ENCODE measurements around the gene RYR1. TPM values are rescaled to one million over a fixed set of nuclear protein-coding genes. Genes with fewer than 3 reads are reported as not detected.
A peak's percentile ranks its signal among the peaks of the same experiment; 100 is the strongest.

The RYR1 gene
- total and polyA plus RNA-seq, 2 of the 13 experiments (the other 11 are each of a cell fraction or from before 2014, with no cell fraction given) = 0.03 TPM; not detected in 1

DNA sequence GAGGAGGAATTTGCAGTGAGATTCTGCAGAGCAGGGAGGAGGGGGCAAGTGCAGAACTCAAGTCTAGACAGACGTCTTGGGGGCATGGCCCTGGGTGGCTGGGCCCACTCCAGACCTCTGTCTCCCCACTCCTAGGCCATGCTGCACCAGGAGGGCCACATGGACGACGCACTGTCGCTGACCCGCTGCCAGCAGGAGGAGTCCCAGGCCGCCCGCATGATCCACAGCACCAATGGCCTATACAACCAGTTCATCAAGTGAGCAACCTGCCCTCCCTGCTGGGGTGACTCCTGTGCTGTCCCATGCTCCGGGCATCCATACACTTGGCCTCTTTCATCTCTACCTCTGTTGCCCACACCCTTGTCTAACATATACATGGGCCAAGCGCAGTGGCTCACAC, 18.1 kb downstream of the RYR1 start:
- H3K36me3 ChIP-seq (replicated peaks in 1 of 2; ENCODE audit: control insufficient read depth in 1 of 2, insufficient read depth in 2 of 2, low read length in 2 of 2) = no peaks in the 10 kb centered on the region
- H3K9me3 ChIP-seq (ENCODE audit: low read length) = no peaks in the 10 kb centered on the region
- no peak overlapping the region for H2AFZ ChIP-seq (ENCODE audit: low read length)
- intact Hi-C loops (cut with micrococcal nuclease; ENCODE audit: unreplicated experiment) (no loop called here), in situ Hi-C loops (cut with HindIII; ENCODE audit: extremely low pct_ligation_motif_present, low pct_unique_long_range_greater_than_20kb) (no loop called here)
- WGBS (ENCODE audit: low lambda C conversion rate) = 33% methylated on average over 3 of the region's 9 CpGs
- H4K20me1 ChIP-seq (ENCODE audit: insufficient read depth, low read length) = no peaks in the 10 kb centered on the region
- no peak for DNase-seq (ENCODE audit: low spot score)
- H3K27ac ChIP-seq (ENCODE audit: extremely low read length, insufficient read depth, low read length) = no peak overlapping the region
- no peak for FAIRE-seq
- no peak overlapping the region for H3K4me2 ChIP-seq (ENCODE audit: low read depth, low read length)
- no TSS peak for BruUV-seq (replicated peaks)
- H3K79me2 ChIP-seq (ENCODE audit: insufficient read depth, low read length) = no peaks in the 10 kb centered on the region
- ChIA-PET CTCF (ENCODE audit: low intra/inter-chr PET ratio, low total read pairs) (no interaction called here), POLR2A (no interaction called here)
- TF ChIP-seq SMAD3 (CRISPR knock-in tag; IDR thresholded peaks at IDR 0.05) = no peak
- no peak for TF ChIP-seq HIVEP1 (CRISPR knock-in tag; IDR thresholded peaks at IDR 0.05)
- TF ChIP-seq PRMT3 (CRISPR knock-in tag; IDR thresholded peaks at IDR 0.05; ENCODE audit: borderline replicate concordance, low read depth) = no peak
- no peak for TF ChIP-seq ZNF543 (CRISPR knock-in tag; IDR thresholded peaks at IDR 0.05)
- TF ChIP-seq, protein P1, sequence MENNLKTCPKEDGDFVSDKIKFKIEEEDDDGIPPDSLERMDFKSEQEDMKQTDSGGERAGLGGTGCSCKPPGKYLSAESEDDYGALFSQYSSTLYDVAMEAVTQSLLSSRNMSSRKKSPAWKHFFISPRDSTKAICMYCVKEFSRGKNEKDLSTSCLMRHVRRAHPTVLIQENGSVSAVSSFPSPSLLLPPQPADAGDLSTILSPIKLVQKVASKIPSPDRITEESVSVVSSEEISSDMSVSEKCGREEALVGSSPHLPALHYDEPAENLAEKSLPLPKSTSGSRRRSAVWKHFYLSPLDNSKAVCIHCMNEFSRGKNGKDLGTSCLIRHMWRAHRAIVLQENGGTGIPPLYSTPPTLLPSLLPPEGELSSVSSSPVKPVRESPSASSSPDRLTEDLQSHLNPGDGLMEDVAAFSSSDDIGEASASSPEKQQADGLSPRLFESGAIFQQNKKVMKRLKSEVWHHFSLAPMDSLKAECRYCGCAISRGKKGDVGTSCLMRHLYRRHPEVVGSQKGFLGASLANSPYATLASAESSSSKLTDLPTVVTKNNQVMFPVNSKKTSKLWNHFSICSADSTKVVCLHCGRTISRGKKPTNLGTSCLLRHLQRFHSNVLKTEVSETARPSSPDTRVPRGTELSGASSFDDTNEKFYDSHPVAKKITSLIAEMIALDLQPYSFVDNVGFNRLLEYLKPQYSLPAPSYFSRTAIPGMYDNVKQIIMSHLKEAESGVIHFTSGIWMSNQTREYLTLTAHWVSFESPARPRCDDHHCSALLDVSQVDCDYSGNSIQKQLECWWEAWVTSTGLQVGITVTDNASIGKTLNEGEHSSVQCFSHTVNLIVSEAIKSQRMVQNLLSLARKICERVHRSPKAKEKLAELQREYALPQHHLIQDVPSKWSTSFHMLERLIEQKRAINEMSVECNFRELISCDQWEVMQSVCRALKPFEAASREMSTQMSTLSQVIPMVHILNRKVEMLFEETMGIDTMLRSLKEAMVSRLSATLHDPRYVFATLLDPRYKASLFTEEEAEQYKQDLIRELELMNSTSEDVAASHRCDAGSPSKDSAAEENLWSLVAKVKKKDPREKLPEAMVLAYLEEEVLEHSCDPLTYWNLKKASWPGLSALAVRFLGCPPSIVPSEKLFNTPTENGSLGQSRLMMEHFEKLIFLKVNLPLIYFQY (CRISPR knock-in tag; IDR thresholded peaks at IDR 0.05; ENCODE audit: borderline replicate concordance) = no peak
- TF ChIP-seq KDM5A (IDR thresholded peaks at IDR 0.05; ENCODE audit: borderline replicate concordance, low read length) = no peak
- TF ChIP-seq ZNF672 (CRISPR knock-in tag; IDR thresholded peaks at IDR 0.05) = no peak
- TF ChIP-seq GATAD2A (CRISPR knock-in tag; IDR thresholded peaks at IDR 0.05) = no peak
- no peak for TF ChIP-seq ZNF367 (CRISPR knock-in tag; IDR thresholded peaks at IDR 0.05; ENCODE audit: borderline replicate concordance)
- no peak for TF ChIP-seq ZNF124 (CRISPR knock-in tag; IDR thresholded peaks at IDR 0.05)
- no peak for TF ChIP-seq IKZF1 (IDR thresholded peaks at IDR 0.05)
- no peak for TF ChIP-seq EHMT2 (IDR thresholded peaks at IDR 0.05; ENCODE audit: borderline replicate concordance, low read depth, low read length)
- TF ChIP-seq, protein P2, sequence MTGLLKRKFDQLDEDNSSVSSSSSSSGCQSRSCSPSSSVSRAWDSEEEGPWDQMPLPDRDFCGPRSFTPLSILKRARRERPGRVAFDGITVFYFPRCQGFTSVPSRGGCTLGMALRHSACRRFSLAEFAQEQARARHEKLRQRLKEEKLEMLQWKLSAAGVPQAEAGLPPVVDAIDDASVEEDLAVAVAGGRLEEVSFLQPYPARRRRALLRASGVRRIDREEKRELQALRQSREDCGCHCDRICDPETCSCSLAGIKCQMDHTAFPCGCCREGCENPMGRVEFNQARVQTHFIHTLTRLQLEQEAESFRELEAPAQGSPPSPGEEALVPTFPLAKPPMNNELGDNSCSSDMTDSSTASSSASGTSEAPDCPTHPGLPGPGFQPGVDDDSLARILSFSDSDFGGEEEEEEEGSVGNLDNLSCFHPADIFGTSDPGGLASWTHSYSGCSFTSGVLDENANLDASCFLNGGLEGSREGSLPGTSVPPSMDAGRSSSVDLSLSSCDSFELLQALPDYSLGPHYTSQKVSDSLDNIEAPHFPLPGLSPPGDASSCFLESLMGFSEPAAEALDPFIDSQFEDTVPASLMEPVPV (CRISPR knock-in tag; IDR thresholded peaks at IDR 0.05) = no peak
- TF ChIP-seq PAX8 (CRISPR knock-in tag; IDR thresholded peaks at IDR 0.05; ENCODE audit: borderline replicate concordance) = no peak
- no peak for TF ChIP-seq NCOA1 (CRISPR knock-in tag; IDR thresholded peaks at IDR 0.05)
- TF ChIP-seq KAT8 (CRISPR knock-in tag; IDR thresholded peaks at IDR 0.05) = no peak
- H3K9ac ChIP-seq (ENCODE audit: insufficient read depth, low read depth, low read length) = no peak overlapping the region
- H3K4me3 ChIP-seq (replicated peaks in 1 of 3; ENCODE audit: insufficient read depth in 1 of 3, low read depth in 2 of 3, low read length in 3 of 3) = no peak overlapping the region
- H3K4me1 ChIP-seq (ENCODE audit: insufficient read depth, low read length) = no peaks in the 10 kb centered on the region
- H3K27me3 ChIP-seq (ENCODE audit: control insufficient read depth in 1 of 2, insufficient read depth in 2 of 2, low read length in 2 of 2) = peaks cover 2 to 12% of the 10 kb centered on the region in 2 experiments; a peak in 4 of 5 replicates
- ATAC-seq = peak; percentile 43
